ENCODE measurements around the gene ADRA2C.

Gene ADRA2C

GRCh38 chr4:3786196-3786869 is 20.1 kb downstream of the ADRA2C start:
- Histone ChIP-seq H3K79me2 (ENCODE audit: low read length) (no peaks in the 10 kb centered on the region), H3K36me3 (replicated peaks; ENCODE audit: low read depth, low read length) (no peaks in the 10 kb centered on the region), H3K9me3 (ENCODE audit: insufficient read depth, low read length) (no peaks in the 10 kb centered on the region), H3K4me3 (ENCODE audit: low read length) (no peak overlapping the region), H2AFZ (ENCODE audit: low read depth, low read length) (no peak overlapping the region), H3K27me3 (ENCODE audit: low read depth, low read length) (no peaks in the 10 kb centered on the region), H4K20me1 (ENCODE audit: insufficient read depth, low read length) (no peaks in the 10 kb centered on the region), H3K4me1 (ENCODE audit: low read length) (no peaks in the 10 kb centered on the region), H3K4me2 (ENCODE audit: low read length) (no peak overlapping the region), H3K9ac (ENCODE audit: low read length) (no peak overlapping the region), H3K27ac (ENCODE audit: low read length) (no peak overlapping the region)
- TF ChIP-seq EZH2phosphoT487 (IDR thresholded peaks at IDR 0.05; ENCODE audit: low read depth) (no peak), CTCF (IDR thresholded peaks at IDR 0.05; ENCODE audit: low read depth, low read length) (no peak)

GRCh38 chr4:3787489-3788365 is 21.5 kb downstream of the ADRA2C start:
- no peak overlapping the region for H2AFZ ChIP-seq (ENCODE audit: low read depth, low read length)
- no peak overlapping the region for H3K4me2 ChIP-seq (ENCODE audit: low read length)
- no peaks in the 10 kb centered on the region for H3K27me3 ChIP-seq (ENCODE audit: low read depth, low read length)
- H3K27ac ChIP-seq (ENCODE audit: low read length): no peak overlapping the region
- no peaks in the 10 kb centered on the region for H3K9me3 ChIP-seq (ENCODE audit: insufficient read depth, low read length)
- H3K79me2 ChIP-seq (ENCODE audit: low read length): no peaks in the 10 kb centered on the region
- H3K4me3 ChIP-seq (ENCODE audit: low read length): no peak overlapping the region
- H3K36me3 ChIP-seq (replicated peaks; ENCODE audit: low read depth, low read length): no peaks in the 10 kb centered on the region
- no peak overlapping the region for H3K9ac ChIP-seq (ENCODE audit: low read length)
- H4K20me1 ChIP-seq (ENCODE audit: insufficient read depth, low read length): no peaks in the 10 kb centered on the region
- TF ChIP-seq EZH2phosphoT487 (IDR thresholded peaks at IDR 0.05; ENCODE audit: low read depth) (no peak), CTCF (IDR thresholded peaks at IDR 0.05; ENCODE audit: low read depth, low read length) (no peak)
- no peaks in the 10 kb centered on the region for H3K4me1 ChIP-seq (ENCODE audit: low read length)

GRCh38 chr4:3788366-3788660 is 22.1 kb downstream of the ADRA2C start:
- Histone ChIP-seq H3K79me2 (ENCODE audit: low read length) (no peaks in the 10 kb centered on the region), H3K4me1 (ENCODE audit: low read length) (no peaks in the 10 kb centered on the region), H3K9me3 (ENCODE audit: insufficient read depth, low read length) (no peaks in the 10 kb centered on the region), H3K4me3 (ENCODE audit: low read length) (no peak overlapping the region), H4K20me1 (ENCODE audit: insufficient read depth, low read length) (0 out of 2 replicates have a peak, but pooled peaks cover under 1% of the 10 kb centered on the region), H3K27me3 (ENCODE audit: low read depth, low read length) (no peaks in the 10 kb centered on the region), H3K4me2 (ENCODE audit: low read length) (no peak overlapping the region), H3K36me3 (replicated peaks; ENCODE audit: low read depth, low read length) (no peaks in the 10 kb centered on the region), H2AFZ (ENCODE audit: low read depth, low read length) (no peak overlapping the region), H3K27ac (ENCODE audit: low read length) (no peak overlapping the region), H3K9ac (ENCODE audit: low read length) (no peak overlapping the region)
- no peak for TF ChIP-seq CTCF (IDR thresholded peaks at IDR 0.05; ENCODE audit: low read depth, low read length)

GRCh38 chr4:3789587-3789986 is 23.4 kb downstream of the ADRA2C start:
- Histone ChIP-seq H3K9ac (ENCODE audit: low read length) (no peak overlapping the region), H3K4me3 (ENCODE audit: low read length) (no peak overlapping the region), H3K27ac (ENCODE audit: low read length) (no peak overlapping the region), H3K27me3 (ENCODE audit: low read depth, low read length) (no peaks in the 10 kb centered on the region), H2AFZ (ENCODE audit: low read depth, low read length) (no peak overlapping the region), H4K20me1 (ENCODE audit: insufficient read depth, low read length) (0 out of 2 replicates have a peak, but pooled peaks cover 3% of the 10 kb centered on the region), H3K4me2 (ENCODE audit: low read length) (no peak overlapping the region), H3K79me2 (ENCODE audit: low read length) (no peaks in the 10 kb centered on the region), H3K36me3 (replicated peaks; ENCODE audit: low read depth, low read length) (no peaks in the 10 kb centered on the region), H3K4me1 (ENCODE audit: low read length) (no peaks in the 10 kb centered on the region), H3K9me3 (ENCODE audit: insufficient read depth, low read length) (0 out of 2 replicates have a peak, but pooled peaks cover 3% of the 10 kb centered on the region)
- TF ChIP-seq CTCF (IDR thresholded peaks at IDR 0.05; ENCODE audit: low read depth, low read length): no peak
- TF ChIP-seq EZH2phosphoT487 (IDR thresholded peaks at IDR 0.05; ENCODE audit: low read depth): no peak
